ENCODE measurements around the gene ADSL.
A peak's percentile ranks its signal among the peaks of the same experiment; 100 is the strongest.
"Not testable (repeated sequence)": the region's sequence is repeated elsewhere in the genome, so short reads cannot be mapped to it uniquely, and the experiment has no call there.

ADSL gene

DNA sequence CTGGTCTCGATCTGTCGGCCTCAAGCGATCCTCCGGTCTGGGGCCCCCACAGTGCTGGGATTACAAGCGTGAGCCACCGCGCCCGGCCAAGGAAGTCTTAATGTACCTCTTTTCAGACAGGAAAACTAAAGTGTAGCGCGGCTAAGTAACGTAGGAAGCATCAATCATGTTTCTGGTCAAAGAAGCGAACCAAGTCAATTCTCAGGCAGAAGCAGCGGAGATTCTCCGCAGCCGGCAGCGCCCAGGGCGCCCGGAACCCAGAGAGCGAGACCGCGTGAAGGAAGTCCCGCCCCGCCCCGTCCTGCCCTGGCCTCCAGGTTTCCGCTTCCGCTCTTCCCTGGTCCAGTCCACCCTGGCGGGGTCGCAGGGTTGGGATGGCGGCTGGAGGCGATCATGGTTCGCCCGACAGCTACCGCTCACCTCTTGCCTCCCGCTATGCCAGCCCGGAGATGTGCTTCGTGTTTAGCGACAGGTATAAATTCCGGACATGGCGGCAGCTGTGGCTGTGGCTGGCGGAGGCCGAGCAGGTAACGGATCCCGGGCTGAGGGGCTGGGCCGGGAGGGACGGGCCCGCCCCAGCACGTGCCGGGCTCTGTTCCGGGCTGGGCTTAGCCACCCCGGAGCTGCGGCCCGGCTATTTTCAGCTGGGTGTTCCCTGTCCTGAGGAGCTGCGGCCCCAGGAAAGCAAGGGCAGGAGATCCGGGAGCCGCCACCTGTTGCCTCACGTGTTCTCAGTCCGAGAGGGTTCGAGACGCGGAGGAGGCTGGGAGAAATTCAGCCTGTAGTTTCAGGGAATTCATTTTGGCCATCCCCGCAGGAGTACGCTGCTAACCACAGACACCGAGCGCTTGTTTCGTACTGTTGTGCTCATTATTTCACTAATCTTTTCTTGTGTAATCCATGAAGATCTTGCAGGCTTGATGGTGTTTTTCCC lies at the start of gene ADSL:
Gene ADSL, plus strand, starts transcription at position 316 of the 934 bp plus-strand sequence. Its CDS starts 59 bp downstream, at position 375.
- DNase-seq (ENCODE audit: low spot score) (peak; percentile 67), FAIRE-seq (no peak)

DNA sequence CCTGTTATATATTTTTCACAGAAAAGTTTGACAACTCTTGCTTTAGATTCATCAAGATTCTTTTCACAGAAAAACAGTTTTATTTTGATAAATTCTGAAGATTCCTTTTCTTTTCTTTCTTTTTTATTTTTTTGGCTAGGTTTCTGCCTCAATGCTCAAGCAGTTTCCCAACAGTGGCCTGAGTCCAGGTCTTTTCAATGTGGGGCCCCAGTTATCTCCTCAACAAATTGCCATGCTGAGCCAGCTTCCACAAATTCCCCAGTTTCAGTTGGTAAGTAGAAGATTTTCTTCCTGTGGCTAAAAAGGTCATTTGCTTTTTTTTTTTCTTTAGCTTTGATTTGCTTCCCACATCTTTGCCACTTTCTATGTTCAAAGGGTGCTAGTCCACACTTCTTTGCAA lies 46.0 kb upstream of the ADSL start:
- DNase-seq (ENCODE audit: low spot score) (no peak), FAIRE-seq (no peak)

DNA sequence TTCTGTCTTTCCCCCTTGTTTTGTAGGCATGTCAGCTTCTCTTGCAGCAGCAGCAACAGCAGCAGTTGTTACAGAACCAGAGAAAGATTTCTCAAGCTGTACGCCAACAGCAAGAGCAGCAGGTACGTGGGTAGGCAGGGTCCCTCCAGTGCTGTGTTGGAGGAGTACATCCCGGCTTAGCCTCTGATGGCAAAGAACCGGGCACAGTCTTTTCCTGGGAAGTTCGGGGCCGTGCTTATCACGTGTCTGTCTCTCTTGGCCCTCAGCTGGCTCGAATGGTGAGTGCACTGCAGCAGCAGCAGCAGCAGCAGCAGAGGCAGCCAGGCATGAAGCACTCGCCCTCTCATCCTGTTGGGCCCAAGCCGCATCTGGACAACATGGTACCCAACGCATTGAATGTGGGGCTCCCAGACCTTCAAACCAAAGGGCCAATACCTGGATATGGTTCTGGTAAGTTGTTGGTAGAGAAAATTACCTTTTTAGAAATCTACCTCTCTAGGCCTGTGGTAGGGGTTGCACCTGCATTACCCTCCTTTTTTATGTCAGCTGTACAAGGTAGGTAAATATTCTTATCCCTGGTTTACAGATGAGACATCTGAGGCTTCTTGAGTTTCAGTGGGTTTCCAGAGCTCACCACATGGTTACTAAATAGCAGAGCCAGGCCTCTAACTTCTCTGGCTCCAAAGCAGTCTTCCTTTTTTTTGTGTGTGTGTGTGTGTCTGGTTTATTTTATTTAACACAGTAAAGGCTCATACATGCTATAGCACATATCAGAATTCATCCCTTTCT lies 45.2 kb upstream of the ADSL start:
- DNase-seq (ENCODE audit: low spot score) (no peak), FAIRE-seq (no peak)

DNA sequence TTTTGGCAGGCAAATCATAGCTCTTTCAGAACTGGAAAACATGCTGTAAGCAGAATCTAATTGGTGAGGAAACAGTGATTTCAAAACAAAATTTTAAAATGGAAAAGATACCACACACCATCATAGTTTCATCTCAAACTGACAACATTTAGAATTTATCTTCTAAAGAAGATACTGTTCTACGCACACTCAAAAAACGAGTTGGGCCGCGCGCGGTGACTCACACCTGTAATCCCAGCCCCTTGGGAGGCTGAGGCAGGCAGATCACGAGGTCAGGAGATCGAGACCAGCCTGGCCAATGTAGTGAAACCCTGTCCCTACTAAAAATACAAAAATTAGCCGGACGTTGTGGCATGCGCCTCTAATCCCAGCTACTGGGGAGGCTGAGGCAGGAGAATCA lies 44.2 kb upstream of the ADSL start:
- no peak for DNase-seq (ENCODE audit: low spot score)
- FAIRE-seq: no peak

DNA sequence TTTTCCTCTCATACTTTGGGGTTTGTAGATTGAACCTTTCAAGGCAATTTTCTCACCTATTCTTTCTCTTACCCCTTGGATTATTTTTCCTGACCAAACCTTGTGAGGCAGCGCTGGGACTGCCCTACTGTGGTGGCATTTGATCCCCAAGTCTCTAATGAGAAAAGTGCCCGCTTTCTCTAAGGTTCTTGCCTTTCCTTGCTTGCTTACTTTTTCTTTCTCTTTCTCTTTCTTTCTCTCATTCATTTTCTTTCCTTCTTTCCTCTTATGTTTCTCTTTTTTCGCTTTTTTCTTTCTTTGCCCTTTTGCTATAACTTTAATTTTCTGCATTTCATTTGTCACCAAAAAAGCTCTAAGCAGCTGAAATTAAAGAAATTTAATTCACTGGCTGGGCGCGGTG lies 40.7 kb upstream of the ADSL start:
- FAIRE-seq: no peak
- DNase-seq (ENCODE audit: low spot score): no peak

DNA sequence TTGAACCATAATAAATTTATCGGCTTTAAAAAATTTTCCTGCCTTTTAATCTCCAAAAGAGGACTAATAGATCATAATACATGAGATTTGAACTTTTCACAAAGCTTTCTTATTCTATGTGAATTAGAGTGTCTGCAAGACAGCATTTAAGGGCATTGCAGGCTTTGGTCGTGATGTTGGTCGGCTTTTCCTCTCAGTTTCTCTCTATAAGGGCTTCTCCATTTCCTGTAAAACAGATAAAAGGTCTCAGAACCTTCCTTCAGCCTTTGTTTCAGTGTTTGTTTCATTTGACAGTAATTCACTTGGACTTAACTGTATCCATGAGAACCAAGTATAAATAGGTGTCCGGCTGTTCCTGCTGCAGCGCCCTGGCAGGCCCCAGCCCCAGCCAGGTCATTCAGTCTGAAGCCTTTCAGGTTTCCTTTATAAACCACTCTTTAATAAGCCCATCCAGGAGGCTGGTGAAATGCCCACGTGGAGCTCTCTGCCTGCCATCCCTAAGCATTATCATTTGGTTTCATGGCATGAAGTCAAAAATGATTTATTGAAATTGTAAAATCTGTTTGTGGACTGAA lies 37.2 kb upstream of the ADSL start:
- FAIRE-seq: no peak
- no peak for DNase-seq (ENCODE audit: low spot score)

DNA sequence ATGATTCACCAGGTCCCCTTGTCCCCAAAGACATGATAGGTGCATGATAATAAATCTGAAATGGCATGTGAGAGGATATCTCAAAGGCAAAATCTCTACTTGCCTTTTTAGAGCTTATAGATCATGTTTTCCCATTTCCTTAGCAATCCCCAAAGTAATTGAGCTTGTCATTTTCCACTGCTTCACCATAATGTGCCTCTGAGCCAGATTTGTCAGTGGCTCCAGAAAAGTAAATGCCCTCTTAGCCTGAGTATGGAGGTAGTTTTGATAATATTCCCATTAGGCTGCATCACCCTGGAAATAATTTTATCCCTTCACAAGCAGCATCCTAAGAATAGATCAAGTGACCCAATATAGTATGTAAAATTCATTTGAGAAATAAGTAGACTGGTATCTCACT lies 36.7 kb upstream of the ADSL start:
- DNase-seq (ENCODE audit: low spot score) (no peak), FAIRE-seq (no peak)

DNA sequence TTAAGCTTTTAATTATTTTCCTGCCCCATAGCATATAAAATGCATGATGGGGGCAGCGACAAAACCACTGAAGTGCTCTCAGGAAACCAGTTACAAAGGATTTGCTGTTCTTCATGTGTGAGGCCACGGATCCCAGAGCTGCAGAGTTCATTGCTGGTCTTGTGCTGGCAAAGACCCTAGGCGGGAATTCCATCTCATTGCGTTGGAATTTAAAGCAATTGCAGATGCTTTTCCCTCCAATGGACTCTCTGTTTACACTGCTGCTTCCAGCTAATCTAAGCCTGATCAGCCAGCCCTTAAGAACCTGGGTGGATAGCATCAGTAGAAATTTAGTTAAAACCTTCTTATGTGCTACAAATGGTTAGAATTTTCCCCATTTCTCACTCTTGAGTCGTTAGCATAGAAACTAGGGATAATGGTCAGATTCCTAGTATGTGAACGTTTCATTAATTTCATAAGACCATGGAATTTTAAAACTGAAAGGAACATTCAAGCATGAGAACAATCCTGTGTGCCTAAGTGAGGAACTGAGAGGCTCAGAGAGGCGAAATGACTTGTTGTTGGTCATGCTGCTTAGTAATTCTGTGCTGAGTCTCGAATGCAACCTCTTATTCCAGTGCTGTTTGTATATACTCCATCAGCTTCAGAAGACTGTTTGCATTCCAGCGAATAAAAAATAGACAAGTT lies 36.1 kb upstream of the ADSL start:
- no peak for FAIRE-seq
- DNase-seq (ENCODE audit: low spot score): no peak

DNA sequence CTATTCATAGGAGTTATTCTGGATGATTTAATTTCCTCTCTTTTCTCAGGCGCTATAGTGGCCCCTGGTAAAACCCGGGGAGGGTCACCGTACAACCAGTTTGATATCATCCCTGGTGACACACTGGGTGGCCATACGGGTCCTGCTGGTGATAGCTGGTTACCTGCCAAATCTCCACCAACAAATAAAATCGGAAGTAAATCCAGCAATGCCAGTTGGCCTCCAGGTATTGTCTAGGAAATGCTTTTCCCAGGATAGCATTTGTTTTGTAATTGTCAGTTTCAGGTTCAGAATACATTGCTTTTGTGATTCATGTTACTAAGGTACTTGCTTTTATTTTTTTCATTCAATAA lies 35.6 kb upstream of the ADSL start:
- DNase-seq (ENCODE audit: low spot score): no peak
- no peak for FAIRE-seq

DNA sequence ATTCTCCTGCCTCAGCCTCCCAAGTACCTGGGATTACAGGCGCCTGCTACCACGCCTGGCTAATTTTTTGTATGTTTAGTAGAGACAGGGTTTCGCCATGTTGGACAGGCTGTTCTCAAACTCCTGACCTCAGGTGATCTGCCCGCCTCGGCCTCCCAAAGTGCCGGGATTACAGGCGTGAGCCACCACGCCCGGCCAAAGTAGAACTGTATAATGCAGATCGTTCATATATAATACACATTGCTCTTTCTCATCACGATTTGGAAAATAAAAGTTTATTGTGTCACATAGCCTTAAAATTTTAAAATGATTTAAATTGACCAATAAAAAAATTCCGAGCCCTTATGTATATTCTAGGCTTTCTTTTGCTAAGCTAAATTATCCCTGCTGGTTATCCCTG lies 34.7 kb upstream of the ADSL start:
- not testable (repeated sequence) for DNase-seq (ENCODE audit: low spot score); FAIRE-seq

DNA sequence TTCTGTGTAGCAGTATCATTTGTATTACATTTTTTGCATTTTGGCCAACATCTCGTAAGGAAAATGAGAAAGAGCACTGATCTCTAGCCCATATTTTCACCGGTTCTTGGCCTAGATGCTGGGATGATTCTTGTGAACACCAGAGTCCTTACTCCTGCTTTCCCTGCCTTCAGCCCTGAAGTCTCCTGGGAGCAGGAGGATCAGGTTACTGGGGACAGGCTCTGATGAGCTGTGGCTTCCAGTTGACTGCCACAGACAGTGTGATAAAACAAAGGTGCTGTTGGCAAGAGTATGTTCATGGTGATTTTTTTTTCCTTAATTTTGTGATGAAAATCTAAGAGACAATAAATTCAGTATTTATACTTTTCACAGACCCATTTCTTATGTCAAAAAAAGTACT lies 34.2 kb upstream of the ADSL start:
- no peak for FAIRE-seq

DNA sequence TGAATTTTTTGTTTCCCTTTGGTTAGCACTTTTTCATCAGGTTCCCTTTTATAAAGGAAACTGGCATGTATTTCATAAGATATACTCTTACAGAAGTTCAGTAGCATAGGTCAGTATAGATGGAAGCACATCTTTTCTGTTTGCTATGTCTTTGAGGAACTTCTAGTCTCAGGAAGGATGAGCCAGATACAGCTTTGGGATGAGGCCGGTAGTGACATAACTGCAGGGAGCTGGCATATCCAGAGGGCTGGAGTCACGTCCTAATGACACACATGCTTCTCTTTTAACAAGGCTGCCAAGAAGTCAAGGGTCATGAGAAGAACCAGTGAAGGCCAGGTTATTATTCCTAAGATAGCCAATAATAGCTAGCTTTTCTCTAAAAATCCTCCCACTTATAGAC lies 33.3 kb upstream of the ADSL start:
- no peak for DNase-seq (ENCODE audit: low spot score)
- no peak for FAIRE-seq

More for the DNA sequence above, 34.2 kb upstream of the ADSL start:
- no peak for DNase-seq (ENCODE audit: low spot score)

DNA sequence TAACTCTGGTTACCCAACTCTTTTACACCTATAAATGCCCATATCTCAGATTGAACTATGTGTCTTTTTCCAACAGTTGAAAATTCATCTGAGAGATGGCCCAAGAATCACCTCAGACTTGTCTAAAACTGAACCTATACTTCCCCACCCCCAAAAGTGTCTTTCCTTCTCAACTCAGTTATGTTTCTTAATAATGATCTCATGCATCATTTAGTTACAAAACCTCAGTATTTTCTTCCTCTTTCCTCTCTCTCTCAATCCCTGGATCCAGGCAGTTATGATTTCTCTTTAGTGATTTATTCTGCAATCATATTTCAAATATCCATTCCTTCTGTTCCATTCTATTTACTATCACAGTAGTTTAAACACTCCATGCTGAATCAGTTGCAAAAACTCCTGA lies 32.3 kb upstream of the ADSL start:
- DNase-seq (ENCODE audit: low spot score): no peak
- no peak for FAIRE-seq

DNA sequence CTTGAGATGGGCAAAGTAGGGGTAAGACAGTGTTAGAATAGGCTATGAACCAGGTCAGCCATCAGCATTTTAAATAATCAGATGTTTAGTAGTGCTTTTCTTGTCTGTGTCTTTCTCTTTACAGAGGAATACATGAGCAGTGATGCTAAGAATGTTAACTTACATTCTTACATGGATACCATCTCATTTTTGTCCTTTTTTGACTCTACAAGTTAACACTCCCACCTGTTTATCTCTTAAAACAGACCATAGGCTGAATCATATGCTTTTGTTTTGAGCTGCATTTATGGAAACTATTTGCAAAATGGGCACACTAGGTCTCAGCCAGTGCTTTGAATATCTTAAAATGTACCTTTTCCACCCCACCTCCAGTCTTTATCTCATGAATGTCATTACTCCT lies 25.6 kb upstream of the ADSL start:
- no peak for FAIRE-seq

DNA sequence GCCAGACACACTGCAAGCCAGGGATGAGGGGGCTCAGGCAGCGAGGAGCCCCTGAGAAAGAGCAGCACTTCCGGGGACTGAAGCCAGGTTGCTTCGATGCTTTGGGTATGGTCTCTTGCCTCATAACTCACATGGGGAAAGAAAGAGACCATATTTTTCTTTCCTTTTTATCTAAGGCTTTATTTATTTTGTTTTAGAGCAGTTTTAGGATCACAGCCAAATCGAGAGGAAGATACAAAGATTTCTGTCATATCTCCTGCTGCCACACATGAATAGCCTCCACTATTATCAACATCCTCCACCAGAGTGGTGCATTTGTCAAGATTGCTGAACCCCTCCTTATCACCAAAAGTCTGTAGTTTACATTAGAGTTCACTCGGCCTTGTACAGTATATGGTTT lies 24.3 kb upstream of the ADSL start:
- DNase-seq (ENCODE audit: low spot score) (no peak), FAIRE-seq (no peak)

More for the DNA sequence above, 25.6 kb upstream of the ADSL start:
- no peak for DNase-seq (ENCODE audit: low spot score)

DNA sequence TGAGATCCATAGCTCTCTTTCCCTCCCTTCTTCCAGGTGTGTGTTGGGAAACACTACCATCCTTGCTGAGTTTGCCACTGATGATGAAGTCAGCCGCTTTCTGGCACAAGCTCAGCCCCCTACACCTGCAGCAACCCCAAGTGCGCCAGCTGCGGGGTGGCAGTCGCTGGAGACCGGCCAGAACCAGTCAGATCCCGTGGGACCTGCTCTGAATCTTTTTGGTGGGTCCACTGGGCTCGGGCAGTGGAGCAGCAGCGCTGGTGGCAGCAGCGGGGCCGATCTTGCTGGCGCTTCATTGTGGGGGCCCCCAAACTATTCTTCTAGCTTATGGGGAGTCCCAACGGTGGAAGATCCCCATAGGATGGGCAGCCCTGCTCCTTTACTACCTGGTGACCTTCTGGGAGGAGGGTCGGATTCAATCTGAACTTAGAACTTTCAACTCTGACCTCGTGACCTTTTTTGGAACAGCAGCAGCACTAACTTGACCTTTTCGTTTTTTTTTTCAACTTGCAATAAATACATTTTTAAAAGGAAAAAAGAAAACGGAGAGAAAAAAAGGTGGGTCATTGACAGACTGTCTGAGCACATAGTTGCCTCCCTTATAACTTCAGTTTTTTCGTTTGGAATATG lies 23.4 kb upstream of the ADSL start:
- FAIRE-seq: no peak
- DNase-seq (ENCODE audit: low spot score): no peak

DNA sequence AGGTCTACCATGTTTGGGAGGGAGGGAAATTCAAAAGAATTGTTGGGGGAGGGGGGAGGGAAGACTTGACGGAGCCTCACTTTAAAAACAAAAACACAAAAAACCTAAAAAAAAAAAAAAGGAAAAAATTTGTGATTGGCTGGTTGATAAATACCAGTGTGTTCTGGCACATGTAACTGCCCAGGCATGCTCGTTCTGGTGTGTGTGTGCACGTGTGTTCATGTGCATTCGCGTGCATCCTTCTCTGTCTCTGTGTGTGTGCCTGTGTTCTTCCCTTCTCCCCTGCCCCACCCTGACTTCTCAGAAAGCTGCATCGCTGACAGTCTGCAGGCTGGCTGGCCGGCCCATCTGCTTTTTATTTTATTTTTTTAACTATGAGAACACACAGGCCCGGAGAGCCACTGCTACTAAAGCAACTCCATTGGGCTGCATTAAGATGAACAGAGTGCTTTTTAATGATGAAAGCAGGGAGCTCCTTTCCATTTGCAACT lies 22.6 kb upstream of the ADSL start:
- no peak for FAIRE-seq
- no peak for DNase-seq (ENCODE audit: low spot score)

DNA sequence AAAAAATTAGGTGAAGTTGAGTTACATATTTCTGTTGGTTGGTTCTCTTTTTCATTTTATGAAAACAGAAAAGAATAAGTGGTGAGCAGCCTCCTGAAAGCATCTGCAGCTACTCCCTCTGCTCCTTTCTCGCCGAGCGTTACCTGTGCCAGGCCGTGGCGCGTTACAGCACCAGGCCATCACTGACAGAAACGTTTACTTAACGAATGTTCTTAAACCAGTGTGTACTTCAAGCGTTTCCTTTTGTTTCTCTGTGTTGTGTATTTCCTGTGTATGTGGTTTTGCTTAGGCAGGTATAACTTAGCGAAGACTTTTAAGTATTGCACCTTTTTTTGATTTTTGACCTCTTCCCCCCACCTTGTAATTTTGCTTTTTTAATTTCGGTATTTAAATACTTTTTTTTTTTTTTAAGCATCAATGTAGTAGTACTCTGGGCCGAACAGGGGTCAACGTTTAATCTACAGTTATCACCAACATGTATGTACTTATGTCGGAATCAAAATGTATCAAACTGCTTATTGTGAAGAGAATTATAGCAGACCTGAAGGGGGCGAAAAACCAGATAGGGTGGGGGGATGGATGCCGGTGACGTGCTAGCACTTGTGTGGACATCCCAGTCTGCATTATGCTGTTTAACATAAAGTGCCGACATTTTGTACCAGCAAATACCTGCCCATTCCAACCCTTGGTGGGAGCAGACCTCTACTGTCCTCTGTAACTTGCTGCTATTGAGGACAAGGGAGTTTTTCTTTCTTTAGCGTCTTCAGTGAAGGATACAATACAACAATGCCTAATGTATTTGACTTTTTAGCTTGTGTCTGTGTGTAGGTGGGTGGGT lies 21.6 kb upstream of the ADSL start:
- DNase-seq (ENCODE audit: low spot score) (no peak), FAIRE-seq (no peak)

DNA sequence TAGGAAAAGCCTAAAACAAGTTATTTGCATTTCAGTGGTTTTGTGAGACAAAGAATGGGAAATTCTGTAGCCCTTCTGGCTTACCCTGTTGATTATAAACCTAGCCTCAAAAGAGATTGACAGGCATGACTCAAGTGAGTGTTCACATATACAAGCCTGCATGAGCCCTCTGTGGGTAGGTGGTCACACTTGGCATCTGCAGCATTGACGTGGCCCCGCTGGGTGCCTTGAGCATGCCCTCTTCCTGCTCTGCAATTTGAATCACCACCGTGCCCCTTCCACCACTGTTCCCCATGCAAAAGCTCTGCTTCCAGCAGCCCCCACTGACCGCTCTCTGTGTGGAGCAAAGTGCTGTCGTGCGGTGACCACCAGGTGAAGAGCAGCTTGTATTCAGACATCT lies 21.0 kb upstream of the ADSL start:
- DNase-seq (ENCODE audit: low spot score) (no peak), FAIRE-seq (no peak)
